Pons (tissue), 1 donor: Measurements from ENCODE around the gene GSKIP.

Source experiments
- DNase-seq: peaks from one replicate; pipeline ENCODE4 v3.0.0-alpha.2; 2016; ENCODE audit warnings: low spot score

Gene GSKIP

DNA sequence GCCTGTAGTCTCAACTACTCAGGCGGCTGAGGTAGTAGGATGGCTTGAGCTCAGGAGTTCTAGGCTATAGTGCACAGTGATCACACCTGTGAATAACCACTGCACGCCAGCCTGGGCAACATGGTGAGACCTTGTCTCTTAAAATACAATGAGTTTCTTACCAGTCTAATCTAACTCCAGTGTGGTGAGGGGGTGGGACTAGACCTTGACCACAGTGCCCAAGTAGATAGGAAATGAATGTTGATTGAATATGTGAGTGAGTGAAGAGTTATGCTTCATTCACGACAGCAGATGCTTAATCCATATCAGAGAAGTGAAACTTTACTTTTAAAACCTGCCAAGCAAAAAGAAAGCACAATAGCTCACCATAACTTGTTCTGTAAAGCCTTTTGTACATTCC, 17.4 kb downstream of the GSKIP start:
- no peak for DNase-seq

DNA sequence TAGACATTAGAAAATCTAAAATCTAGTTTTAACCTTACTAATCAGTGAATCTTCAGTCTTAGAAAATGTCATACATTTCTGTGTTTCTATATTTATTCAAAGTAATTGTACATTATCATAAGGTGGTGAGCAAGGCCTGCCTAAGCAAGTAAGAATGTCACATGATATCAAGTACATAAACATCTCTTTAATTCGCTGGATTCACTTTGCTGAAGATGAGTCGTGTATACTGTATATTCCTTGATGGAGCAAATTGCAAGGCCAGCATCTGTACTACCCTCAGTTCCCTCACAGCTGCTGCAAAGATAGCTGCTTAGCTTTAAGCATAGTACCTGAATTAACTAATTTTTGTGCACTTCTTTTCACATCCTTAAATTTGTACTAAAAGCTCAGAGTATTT, 20.1 kb downstream of the GSKIP start:
- no peak for DNase-seq

DNA sequence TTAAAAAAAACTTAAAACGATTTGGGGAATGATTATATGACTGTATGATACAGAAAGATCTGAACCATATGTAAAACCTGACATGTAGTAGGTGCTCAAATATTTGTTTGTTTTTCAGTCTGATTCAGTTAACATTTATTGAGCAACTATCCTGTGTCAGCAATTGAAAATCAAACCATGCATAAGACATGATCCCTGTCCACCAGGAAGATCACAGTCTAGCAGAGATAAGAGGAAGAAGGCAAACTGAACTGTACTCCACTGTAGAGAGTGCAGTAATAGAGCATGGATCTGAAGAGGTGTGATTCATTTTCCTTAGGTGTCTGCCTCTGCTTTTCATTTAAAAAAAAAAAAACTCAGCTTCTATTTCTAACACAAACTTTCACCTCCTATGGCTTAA, 20.7 kb downstream of the GSKIP start:
- no peak for DNase-seq

DNA sequence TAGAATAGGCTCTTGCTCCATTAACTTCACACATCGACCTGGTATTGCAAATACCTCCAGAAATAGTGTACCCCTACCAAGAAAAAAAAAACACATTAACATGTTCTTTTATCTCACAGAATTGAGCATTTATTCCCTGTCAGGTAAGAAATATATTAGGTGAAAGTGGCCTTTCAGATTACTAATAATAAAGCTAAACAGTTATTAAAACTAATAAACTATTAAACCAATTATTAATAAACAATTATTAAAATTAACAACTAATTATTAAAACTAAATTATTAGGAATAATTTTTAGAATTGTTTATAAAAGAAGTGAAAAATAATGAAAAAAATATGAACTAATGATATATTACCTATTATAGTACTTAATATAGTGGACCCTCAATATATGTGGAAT, 21.4 kb downstream of the GSKIP start:
- DNase-seq: no peak

DNA sequence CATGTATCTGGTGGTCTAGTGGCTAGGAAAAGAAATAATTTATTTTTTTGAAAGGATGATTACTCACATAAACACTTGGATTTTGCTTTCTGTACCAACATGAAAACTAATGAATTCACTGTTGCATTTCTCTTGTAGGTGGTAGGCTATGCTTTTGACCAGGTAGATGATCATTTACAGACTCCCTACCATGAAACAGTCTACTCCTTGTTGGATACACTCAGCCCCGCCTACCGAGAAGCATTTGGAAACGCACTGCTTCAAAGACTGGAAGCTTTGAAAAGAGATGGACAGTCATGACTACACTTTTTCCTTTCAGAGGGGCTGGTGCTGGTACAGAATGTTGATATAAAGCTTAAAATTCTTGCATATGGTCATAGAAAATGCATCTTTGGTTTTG, 22.1 kb downstream of the GSKIP start:
- peak; percentile 25 for DNase-seq

DNA sequence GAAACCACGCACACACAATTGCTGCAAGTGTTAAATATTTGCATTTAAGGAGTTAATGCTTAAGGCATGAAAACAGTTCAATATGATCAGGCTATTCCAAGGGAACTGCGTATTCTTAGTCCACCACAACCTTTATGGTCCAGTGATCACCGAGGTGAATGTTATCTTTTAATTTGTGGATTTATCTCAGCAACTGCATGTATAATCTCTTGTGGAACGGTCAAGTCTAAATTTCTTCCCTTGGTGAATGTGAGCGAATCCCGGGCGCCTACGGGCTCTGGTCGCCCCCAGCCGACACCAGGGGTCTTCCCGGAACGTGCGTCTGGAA, 27.6 kb downstream of the GSKIP start:
- DNase-seq: peak; percentile 23

DNA sequence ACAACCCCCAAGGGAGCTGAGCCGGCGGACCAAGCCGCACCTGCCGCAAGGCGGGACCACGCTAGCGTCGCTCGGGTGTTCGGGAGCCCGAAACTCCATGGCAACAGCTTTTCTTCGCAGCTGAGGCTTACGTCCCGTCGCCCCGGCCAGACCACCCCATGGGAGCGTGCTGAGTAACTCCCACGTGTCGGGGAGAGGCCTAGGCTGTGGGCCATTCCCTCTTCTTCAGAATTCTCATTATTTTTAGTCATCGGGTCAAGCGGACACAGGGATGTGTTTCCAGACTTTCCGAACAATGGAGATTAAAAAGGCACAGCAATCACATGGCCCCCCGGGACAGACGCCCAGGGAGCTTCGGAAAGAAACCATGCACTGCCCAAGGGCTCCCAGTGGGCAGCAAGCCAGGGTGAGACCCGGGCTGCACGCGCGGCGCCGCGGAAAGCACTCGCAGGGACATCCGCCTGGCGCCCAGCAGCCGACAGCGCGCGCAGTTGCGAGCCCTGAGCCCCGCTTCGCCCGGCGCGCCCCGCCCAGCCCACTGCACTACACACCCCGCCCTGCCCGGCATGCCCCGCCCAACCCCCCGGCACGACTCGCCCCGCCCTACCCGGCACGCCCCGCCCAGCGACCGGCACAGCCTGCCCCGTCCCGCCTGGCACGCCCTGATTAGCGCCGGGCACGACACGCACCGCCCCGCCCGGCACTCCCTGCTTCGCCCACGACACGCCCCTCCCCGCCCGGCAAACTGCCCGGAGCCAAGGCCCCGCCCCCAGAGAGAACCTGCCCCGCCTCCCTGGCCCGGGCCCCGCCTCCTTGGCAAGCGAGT, 28.2 kb downstream of the GSKIP start:
- peak; percentile 90 for DNase-seq

DNA sequence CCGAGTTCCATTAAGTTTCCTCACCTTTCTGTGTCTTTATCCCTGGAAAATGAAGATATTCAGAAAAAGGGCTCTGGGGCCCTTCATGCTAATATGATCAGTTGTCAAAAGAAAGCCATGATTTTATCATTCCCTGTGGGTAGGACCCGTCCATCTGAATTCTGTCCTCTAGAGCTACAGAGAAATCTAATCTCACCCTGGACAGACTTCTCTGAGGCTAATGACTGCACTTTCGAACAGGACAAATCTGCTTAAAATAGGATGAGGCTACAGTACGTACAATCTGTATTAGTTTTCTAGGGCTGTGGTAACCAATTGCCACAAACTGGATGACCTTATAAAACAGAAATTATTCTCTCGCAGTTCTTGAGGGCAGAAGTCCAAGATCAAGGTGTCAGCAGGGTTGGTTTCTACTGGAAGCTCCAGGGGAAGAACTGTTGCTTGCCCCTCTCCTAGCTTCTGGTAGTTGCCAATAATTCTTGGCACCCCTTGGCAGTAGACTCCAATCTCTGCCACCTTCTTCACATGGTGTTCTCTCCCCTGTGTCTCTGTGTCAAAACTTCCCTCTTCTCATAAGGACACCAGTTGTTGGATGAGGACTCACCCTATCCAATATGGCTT, 29.9 kb downstream of the GSKIP start:
- no peak for DNase-seq

DNA sequence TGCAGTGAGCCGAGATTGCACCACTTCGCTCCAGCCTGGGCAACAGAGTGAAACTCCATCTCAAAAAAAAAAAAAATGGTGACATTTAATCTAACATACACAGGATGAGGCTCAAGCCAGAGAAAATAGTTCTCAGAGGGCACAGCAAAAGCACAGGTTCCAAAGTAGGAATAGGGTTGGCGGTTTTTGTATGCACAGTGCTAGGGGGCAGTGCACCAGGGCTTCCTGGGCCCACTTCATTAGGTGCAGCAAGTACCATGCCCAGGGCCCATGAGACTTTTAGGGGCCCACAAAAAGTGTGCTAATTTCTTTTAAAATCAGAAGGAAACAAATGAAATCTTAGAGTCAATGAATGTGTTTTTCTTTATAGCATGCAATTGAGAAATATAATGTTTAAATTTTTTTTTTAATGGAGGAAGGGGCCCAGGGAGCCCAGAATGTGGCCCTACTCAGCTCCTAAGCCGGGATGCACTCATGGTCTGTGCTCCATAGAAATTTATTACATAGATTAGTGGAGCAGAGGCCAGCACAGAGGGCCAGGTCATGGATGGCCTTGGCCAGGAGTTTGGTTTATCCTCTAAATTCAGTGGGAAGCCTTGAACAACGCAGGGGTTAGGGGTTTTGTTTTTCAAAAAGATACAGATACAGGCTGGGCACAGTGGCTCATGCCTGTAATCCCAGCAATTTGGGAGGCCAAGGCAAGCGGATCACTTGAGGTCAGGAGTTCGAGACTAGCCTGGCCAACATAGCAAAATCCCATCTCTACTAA, 30.9 kb downstream of the GSKIP start:
- DNase-seq: no peak

DNA sequence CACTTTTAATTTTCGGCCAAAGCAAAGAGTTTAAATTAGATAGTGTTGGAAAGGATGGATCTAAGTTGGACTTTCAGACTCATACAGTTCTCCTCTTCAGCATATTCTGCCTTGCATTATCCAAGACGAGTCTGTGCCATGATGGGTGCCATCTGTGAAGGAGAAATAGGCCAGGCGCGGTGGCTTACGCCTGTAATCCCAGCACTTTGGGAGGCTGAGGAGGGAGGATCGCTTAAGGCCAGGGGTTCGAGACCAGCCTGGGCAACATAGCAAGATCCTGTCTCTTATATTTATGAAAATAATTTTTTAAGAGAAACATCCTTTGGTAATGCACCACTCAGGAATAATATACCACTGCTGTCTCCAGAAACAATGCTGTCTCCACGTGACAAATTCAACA, 35.1 kb downstream of the GSKIP start:
- DNase-seq: no peak

DNA sequence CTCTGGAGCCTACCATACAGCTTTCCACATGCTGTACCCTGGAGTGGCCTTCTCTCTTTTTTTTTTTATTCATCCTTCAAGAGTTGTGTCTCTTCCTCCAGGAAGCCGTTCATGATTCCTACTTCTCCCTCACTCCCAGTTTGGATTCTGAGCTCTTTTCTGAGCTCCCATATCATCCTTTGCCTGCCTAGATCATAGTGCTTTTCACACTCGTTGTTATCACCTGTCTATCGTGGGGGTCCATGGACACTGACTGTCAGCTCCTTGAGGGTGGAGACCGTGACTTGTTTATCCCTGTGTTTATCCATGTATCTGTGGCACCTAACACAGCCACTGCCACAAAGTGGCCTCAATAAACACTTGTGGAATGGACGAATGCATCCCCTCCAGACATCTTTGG, 35.6 kb downstream of the GSKIP start:
- DNase-seq: no peak

DNA sequence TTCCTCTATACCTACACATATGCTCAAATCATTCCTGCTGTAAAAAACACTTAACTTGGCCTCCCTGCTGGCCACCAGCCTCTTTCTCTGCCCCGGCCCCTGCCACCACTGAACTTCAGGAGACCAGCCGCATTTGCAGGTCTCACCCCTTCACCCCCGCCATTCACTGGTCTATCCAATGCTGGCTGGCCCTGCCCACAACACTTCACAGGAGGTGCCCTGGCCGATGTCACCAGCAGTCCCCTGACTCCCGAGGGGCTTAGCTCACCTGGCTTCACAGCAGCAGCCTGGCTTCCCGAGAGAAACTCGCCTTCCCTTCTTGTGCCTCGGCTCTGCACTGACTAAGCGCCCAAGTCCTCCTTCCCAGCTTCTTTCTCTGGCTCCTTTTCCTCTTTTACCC, 36.1 kb downstream of the GSKIP start:
- no peak for DNase-seq

DNA sequence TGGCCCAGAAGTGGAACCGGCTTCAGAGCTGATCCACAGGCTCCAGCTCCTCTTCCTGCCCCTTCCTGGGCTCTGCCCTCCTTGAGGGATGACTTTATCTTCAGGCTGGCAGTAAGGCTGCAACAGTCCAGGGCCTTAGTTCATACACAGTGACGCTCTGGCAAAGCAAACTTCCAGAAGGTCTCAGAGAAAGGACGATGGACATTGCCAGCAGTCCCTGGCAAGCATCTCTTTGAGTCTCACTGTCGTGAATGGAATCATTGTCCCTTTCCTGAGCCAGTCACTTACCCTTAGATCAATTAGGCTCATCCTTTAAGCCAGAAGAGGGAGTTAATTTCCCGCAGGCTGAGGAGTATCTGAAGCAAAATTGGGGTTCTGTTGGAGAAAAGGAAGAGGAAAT, 37.2 kb downstream of the GSKIP start:
- DNase-seq: peak; percentile 95

DNA sequence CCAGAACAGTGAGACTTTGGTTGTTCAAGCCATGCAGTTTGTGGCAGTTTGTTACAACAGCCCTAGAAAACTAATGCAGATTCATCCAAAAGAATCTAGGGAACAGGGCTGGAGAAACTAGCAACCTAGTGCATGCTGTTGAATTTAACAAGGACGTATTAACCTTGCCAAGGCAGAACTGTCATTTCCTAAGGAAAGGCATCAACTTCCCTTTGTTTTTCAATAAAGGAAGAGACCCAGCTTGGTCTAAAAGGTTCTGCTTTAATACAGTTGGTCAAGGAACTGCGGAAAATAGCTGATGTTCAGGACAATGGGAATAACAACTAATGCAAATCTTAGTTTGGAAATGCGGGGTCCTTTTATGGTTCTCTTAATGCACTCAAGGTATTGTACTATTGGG, 40.1 kb downstream of the GSKIP start:
- DNase-seq: no peak

DNA sequence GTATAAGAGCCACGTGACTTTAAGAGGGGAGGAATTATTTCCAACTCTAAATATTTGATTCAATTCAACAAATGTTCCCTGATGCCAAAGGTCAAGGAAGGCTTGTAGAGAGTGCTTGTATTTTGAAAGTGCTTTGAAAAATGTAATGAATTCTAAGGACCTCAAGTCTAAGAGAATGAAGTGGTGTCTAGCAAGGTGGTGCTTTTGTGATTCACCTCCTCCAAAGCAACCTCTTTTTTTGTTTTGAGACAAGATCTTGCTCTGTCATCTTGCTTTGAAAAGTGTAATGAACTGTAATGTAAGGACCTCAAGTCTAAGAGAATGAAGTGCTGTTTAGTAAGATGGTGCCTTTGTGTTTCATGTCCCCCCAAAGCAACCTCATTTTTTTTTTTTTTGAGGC, 42.4 kb downstream of the GSKIP start:
- no peak for DNase-seq

DNA sequence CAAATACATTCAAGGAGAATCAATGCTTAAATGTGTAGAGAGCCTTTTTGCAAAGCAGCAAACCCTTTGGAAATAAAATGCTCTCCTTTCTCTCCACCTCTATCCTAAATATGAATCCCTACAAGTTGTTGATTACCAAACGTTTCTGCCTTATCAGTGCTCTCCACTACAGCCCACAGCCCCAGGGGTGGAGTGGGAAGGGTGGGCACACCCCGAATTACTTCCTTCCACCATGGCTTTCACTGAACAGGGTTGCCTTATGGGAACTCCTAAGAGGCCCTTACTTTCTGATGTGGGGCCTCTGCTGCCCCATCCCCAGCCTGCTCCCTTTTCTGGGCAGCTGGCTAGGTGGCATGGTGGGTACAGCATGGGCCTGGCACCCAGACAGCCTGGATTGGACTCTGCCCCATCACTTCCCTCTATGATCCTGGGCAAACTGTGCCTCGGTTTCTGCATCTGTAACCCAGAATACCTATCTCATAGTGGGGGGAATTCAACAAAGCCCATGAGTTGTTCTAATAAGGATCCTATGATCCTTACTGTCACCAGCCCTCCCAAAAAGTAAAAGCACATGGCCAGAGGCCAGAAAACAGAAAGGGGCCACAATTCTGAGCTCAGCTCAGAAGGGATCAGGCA, 44.7 kb downstream of the GSKIP start:
- DNase-seq: no peak

DNA sequence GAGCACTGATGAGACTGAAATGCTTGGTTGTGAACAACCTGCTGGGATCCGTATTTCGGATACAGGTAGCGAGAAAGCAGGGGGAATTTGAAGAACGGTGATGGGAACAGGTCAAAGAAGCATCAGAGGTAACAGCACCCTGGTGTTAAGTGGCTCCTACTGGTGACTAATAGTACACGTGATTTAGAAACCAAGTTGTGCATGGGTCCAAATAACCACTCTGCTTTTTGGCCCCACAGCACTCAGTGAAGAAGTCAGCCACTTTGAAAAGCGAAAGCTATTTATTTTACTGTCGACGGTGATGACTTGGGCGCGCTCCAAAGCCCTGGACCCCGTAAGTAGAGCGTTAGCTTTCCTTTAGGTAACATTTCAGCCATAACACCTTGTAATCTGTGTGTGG, 45.3 kb downstream of the GSKIP start:
- no peak for DNase-seq

DNA sequence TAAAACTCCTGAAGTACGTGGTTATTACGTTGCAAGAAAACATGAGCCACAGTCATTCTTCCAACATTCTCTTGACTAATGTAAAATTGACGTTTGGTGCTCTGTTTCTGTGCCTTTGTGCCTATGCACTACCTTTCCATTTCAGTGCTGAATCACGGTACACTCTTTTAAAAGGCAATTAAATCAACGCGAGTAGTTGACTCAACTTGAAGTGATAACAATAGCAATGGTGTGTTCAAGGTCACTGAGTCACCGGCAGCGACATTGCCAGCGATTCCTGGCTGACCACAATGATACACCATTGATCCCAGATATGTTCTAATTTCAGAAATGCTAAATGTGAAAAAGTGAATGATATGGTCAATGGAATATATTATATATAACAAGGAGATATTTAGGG, 46.4 kb downstream of the GSKIP start:
- no peak for DNase-seq

DNA sequence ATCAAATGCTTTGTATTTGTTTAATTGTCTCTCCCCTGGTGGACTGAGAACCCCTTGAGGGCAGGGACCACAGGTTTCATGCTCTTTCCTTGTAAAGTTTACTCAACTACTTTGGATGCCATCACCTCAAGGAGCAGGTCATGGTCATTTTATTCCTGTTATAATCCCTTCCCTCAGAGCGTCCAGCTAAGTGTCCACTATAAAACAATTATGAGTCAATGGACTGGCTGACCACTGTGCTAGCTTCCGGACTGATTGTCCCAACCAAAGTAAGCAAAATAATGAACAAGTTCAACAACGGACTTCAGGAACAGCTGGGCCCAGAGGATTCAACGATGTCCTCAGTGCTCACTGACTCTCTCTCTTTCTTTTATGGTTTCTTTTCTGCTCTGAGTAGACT, 46.8 kb downstream of the GSKIP start:
- DNase-seq: no peak

DNA sequence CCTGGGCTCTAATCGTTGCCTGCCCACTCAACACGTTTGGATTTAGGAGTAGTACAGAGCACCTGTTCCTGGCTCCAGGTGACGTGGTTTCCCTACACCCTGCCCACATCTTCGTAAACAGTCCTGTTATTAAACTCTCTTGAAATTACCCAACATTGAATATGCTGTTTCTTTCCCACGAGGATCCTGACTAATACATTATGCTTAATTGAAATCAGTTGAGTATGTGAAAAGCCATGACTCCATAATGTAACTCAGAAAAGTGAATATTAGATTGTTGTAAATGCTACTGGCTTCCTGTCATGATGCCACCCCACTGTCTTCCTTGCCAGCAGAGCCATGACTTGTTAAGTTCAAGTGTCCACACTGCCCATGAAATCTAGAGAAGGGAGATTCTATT, 50.2 kb downstream of the GSKIP start:
- DNase-seq: no peak

DNA sequence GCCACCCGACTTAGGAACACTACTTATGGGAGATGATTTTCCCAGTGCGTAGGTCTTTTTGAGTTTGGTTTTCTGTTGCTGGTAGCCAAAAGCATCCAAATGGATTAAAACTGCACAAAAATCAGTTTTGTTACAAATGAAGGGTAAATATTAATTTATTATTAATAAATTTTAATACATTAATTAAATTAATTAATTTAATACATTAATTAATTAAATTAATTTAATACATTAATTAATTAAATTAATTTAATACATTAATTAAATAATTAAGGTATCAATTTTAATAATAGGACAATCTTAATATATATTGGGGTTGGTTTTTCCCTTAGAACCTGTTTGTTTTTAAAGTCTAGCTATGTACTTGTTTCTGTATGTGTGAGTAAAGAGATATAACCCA, 52.2 kb downstream of the GSKIP start:
- DNase-seq: no peak

DNA sequence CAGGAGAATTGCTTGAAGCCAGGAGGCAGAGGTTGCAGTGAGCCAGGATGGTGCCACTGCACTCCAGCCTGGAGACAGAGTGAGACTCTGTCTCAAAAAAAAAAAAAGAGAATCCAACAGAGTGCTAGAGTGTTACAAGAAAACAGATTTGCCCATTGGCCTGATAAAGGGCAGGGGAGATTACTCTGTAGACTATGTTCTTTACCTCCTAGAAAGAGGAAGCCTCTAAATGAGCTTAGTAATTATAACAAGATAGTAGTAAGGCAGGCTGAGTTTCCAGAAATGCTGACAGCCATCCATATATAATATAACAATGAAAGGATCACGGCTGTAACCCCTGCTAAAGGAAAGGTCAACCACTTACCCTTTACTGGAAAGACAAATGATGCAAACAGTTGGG, 53.0 kb downstream of the GSKIP start:
- no peak for DNase-seq

DNA sequence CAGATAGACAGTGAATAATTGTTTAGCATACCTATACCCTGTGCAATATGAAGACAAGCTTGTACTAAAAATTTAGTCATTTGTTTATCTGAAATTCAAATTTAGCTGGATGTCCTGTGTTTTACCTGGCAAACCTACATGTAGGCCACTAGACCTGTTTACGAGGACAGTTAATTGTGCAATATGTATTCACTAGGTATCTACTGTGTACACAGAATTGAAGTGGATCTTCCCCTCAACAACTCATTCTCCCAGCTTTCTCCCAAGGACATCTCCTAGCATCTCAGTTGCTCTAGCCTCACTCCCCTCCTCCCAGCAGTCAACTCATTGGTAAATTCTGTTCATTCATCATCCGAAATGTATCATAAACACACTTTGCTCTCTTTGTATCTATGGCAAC, 53.9 kb downstream of the GSKIP start:
- no peak for DNase-seq
